ENCODE measurements around the gene AK5. TPM values are rescaled to one million over a fixed set of nuclear protein-coding genes. Genes with fewer than 3 reads are reported as not detected.
"Not testable (repeated sequence)": the region's sequence is repeated elsewhere in the genome, so short reads cannot be mapped to it uniquely, and the experiment has no call there.

AK5 gene
- total and polyA plus RNA-seq, 4 donors, result 14.7 to 76.0 (median 58.4) TPM

GRCh38 chr1:77498918-77499317 lies 217.1 kb downstream of the AK5 start:
- Histone ChIP-seq H3K4me3 (ENCODE audit: low read depth, low read length) (no peak overlapping the region), H3K36me3 (ENCODE audit: control insufficient read depth, insufficient read depth, low read length) (no peaks in the 10 kb centered on the region), H3K9me3 (ENCODE audit: control insufficient read depth, insufficient read depth, low read length) (no peaks in the 10 kb centered on the region), H3K27me3 (ENCODE audit: control insufficient read depth, insufficient read depth, low read length) (no peaks in the 10 kb centered on the region), H3K4me1 (ENCODE audit: control insufficient read depth, insufficient read depth, low read length) (no peaks in the 10 kb centered on the region), H3K27ac (ENCODE audit: low read depth, low read length) (no peak overlapping the region)
- no peak for DNase-seq (ENCODE audit: low read depth in 4 of 6, low spot score in 6 of 6)

- DNase-seq (ENCODE audit: low read depth in 4 of 6, low spot score in 6 of 6), result no peak
- no peak overlapping the region for H3K4me3 ChIP-seq (ENCODE audit: low read depth, low read length)
- no peak overlapping the region for H3K27ac ChIP-seq (ENCODE audit: low read depth, low read length)
- H3K27me3 ChIP-seq (ENCODE audit: control insufficient read depth, insufficient read depth, low read length), result no peaks in the 10 kb centered on the region
- H3K4me1 ChIP-seq (ENCODE audit: control insufficient read depth, insufficient read depth, low read length), result no peaks in the 10 kb centered on the region
- no peaks in the 10 kb centered on the region for H3K36me3 ChIP-seq (ENCODE audit: control insufficient read depth, insufficient read depth, low read length)
- no peaks in the 10 kb centered on the region for H3K9me3 ChIP-seq (ENCODE audit: control insufficient read depth, insufficient read depth, low read length)
- WGBS (ENCODE audit: insufficient coverage), result 96% methylated on average over 3 of the region's 5 CpGs
Observed at GRCh38 chr1:77499466-77499865, 217.6 kb downstream of the AK5 start.

GRCh38 chr1:77504986-77505385 lies 223.2 kb downstream of the AK5 start:
- Histone ChIP-seq H3K27ac (ENCODE audit: low read depth, low read length) (no peak overlapping the region), H3K4me3 (ENCODE audit: low read depth, low read length) (no peak overlapping the region), H3K4me1 (ENCODE audit: control insufficient read depth, insufficient read depth, low read length) (peaks cover 3% of the 10 kb centered on the region), H3K9me3 (ENCODE audit: control insufficient read depth, insufficient read depth, low read length) (no peaks in the 10 kb centered on the region), H3K36me3 (ENCODE audit: control insufficient read depth, insufficient read depth, low read length) (no peaks in the 10 kb centered on the region), H3K27me3 (ENCODE audit: control insufficient read depth, insufficient read depth, low read length) (no peaks in the 10 kb centered on the region)
- 100% methylated on average over 2 of the region's 4 CpGs for WGBS (ENCODE audit: insufficient coverage)
- DNase-seq (ENCODE audit: low read depth in 4 of 6, low spot score in 6 of 6), result no peak

GRCh38 chr1:77506771-77507170 lies 225.0 kb downstream of the AK5 start:
- Histone ChIP-seq H3K27me3 (ENCODE audit: control insufficient read depth, insufficient read depth, low read length) (no peaks in the 10 kb centered on the region), H3K36me3 (ENCODE audit: control insufficient read depth, insufficient read depth, low read length) (no peaks in the 10 kb centered on the region), H3K4me1 (ENCODE audit: control insufficient read depth, insufficient read depth, low read length) (peaks cover 3% of the 10 kb centered on the region), H3K4me3 (ENCODE audit: low read depth, low read length) (no peak overlapping the region), H3K27ac (ENCODE audit: low read depth, low read length) (no peak overlapping the region), H3K9me3 (ENCODE audit: control insufficient read depth, insufficient read depth, low read length) (no peaks in the 10 kb centered on the region)
- DNase-seq (ENCODE audit: low read depth in 4 of 6, low spot score in 6 of 6), result no peak
- WGBS (ENCODE audit: insufficient coverage), result 83% methylated on average over 2 of the region's 4 CpGs

- H3K4me3 ChIP-seq (ENCODE audit: low read depth, low read length), result no peak overlapping the region
- peaks cover 3% of the 10 kb centered on the region for H3K4me1 ChIP-seq (ENCODE audit: control insufficient read depth, insufficient read depth, low read length)
- 58% methylated on average over 2 of the region's 3 CpGs for WGBS (ENCODE audit: insufficient coverage)
- no peaks in the 10 kb centered on the region for H3K36me3 ChIP-seq (ENCODE audit: control insufficient read depth, insufficient read depth, low read length)
- H3K9me3 ChIP-seq (ENCODE audit: control insufficient read depth, insufficient read depth, low read length), result no peaks in the 10 kb centered on the region
- H3K27ac ChIP-seq (ENCODE audit: low read depth, low read length), result no peak overlapping the region
- no peaks in the 10 kb centered on the region for H3K27me3 ChIP-seq (ENCODE audit: control insufficient read depth, insufficient read depth, low read length)
- DNase-seq (ENCODE audit: low read depth in 4 of 6, low spot score in 6 of 6), result peak in 2 of 6 donors; percentile 11 to 13
Observed at GRCh38 chr1:77509051-77509492, 227.3 kb downstream of the AK5 start.

GRCh38 chr1:77509898-77510297 lies 228.1 kb downstream of the AK5 start:
- H3K27ac ChIP-seq (ENCODE audit: low read depth, low read length), result no peak overlapping the region

GRCh38 chr1:77511440-77511840 lies 229.6 kb downstream of the AK5 start:
- 97% methylated on average over 2 of the region's 2 CpGs for WGBS (ENCODE audit: insufficient coverage)
- DNase-seq (ENCODE audit: low read depth in 4 of 6, low spot score in 6 of 6), result no peak
- H3K9me3 ChIP-seq (ENCODE audit: control insufficient read depth, insufficient read depth, low read length), result no peaks in the 10 kb centered on the region
- H3K4me1 ChIP-seq (ENCODE audit: control insufficient read depth, insufficient read depth, low read length), result peaks cover 14% of the 10 kb centered on the region
- no peaks in the 10 kb centered on the region for H3K27me3 ChIP-seq (ENCODE audit: control insufficient read depth, insufficient read depth, low read length)
- H3K27ac ChIP-seq (ENCODE audit: low read depth, low read length), result no peak overlapping the region
- no peaks in the 10 kb centered on the region for H3K36me3 ChIP-seq (ENCODE audit: control insufficient read depth, insufficient read depth, low read length)
- no peak overlapping the region for H3K4me3 ChIP-seq (ENCODE audit: low read depth, low read length)

More at GRCh38 chr1:77509898-77510297, 228.1 kb downstream of the AK5 start:
- Histone ChIP-seq H3K36me3 (ENCODE audit: control insufficient read depth, insufficient read depth, low read length) (no peaks in the 10 kb centered on the region), H3K4me3 (ENCODE audit: low read depth, low read length) (no peak overlapping the region), H3K4me1 (ENCODE audit: control insufficient read depth, insufficient read depth, low read length) (peaks cover 7% of the 10 kb centered on the region), H3K27me3 (ENCODE audit: control insufficient read depth, insufficient read depth, low read length) (no peaks in the 10 kb centered on the region), H3K9me3 (ENCODE audit: control insufficient read depth, insufficient read depth, low read length) (no peaks in the 10 kb centered on the region)
- WGBS (ENCODE audit: insufficient coverage), result 93% methylated on average over 2 of the region's 2 CpGs
- DNase-seq (ENCODE audit: low read depth in 4 of 6, low spot score in 6 of 6), result no peak

GRCh38 chr1:77512650-77513049 lies 230.8 kb downstream of the AK5 start:
- not testable (repeated sequence) for H3K9me3 ChIP-seq (ENCODE audit: control insufficient read depth, insufficient read depth, low read length); H3K4me3 ChIP-seq (ENCODE audit: low read depth, low read length); H3K27me3 ChIP-seq (ENCODE audit: control insufficient read depth, insufficient read depth, low read length); H3K36me3 ChIP-seq (ENCODE audit: control insufficient read depth, insufficient read depth, low read length); H3K27ac ChIP-seq (ENCODE audit: low read depth, low read length); DNase-seq (ENCODE audit: low read depth in 4 of 6, low spot score in 6 of 6)
- 100% methylated on average over 1 of the region's 3 CpGs for WGBS (ENCODE audit: insufficient coverage)
- peaks cover 14% of the 10 kb centered on the region for H3K4me1 ChIP-seq (ENCODE audit: control insufficient read depth, insufficient read depth, low read length)

GRCh38 chr1:77513839-77514763 lies 232.3 kb downstream of the AK5 start:
- H3K27ac ChIP-seq (ENCODE audit: low read depth, low read length), result peak overlapping the region; percentile 91
- peak in 2 of 6 donors; percentile 74 to 80 for DNase-seq (ENCODE audit: low read depth in 4 of 6, low spot score in 6 of 6)

More at GRCh38 chr1:77513839-77514763, 232.3 kb downstream of the AK5 start:
- Histone ChIP-seq H3K4me3 (ENCODE audit: low read depth, low read length) (no peak overlapping the region), H3K4me1 (ENCODE audit: control insufficient read depth, insufficient read depth, low read length) (peaks cover 11% of the 10 kb centered on the region), H3K36me3 (ENCODE audit: control insufficient read depth, insufficient read depth, low read length) (no peaks in the 10 kb centered on the region), H3K9me3 (ENCODE audit: control insufficient read depth, insufficient read depth, low read length) (no peaks in the 10 kb centered on the region), H3K27me3 (ENCODE audit: control insufficient read depth, insufficient read depth, low read length) (no peaks in the 10 kb centered on the region)
- WGBS (ENCODE audit: insufficient coverage), result 66% methylated on average over 8 of the region's 17 CpGs
